GM18517 (cell line): ENCODE measurements around the gene TYROBP.
"Not testable (repeated sequence)": the region's sequence is repeated elsewhere in the genome, so short reads cannot be mapped to it uniquely, and the experiment has no call there.

ENCODE experiments used
- ATAC-seq: cut with Tn5 transposase; IDR thresholded peaks from one replicate; pipeline ENCODE4 v1.9.1; 2021; ENCODE audit warnings: mild to moderate bottlenecking, moderate library complexity; ENCODE audit not compliant: unreplicated experiment

TYROBP gene

DNA sequence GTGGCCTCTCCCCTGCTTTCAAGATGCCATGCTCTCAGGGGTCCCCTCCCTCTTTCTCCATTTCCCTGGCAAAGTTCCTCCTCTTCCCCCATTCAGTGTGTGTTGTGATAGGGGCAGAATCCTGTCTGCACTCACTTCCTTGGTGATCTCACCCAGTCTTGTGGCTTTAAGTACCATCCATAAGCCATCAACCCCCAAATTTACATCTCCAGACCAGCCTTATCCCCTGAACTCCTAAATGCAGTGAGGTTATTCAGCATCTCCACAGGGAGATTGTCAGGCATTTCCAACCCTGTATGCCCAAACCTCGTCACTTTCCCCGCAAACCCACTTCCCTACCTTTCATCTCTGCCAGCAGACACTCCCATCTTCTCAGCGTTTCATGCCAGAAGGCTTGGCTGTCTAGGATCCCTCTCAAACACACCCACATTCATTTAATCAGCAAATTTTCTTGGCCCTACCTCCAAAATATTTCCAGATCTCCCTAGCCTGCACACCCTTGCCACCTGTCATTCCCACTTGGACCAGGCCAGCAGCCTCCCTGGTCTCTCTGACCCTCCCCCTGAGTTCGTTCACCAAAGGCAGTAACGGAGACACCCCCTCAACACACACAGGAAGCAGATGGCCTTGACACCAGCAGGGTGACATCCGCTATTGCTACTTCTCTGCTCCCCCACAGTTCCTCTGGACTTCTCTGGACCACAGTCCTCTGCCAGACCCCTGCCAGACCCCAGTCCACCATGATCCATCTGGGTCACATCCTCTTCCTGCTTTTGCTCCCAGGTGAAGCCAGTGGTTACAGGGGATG, 6.0 kb downstream of the TYROBP start, which contains the start of gene HCST:
Gene HCST, plus strand, starts transcription at position 676 of the 808 bp plus-strand sequence. Its CDS starts 65 bp downstream, at position 741.
- no peak for ATAC-seq

DNA sequence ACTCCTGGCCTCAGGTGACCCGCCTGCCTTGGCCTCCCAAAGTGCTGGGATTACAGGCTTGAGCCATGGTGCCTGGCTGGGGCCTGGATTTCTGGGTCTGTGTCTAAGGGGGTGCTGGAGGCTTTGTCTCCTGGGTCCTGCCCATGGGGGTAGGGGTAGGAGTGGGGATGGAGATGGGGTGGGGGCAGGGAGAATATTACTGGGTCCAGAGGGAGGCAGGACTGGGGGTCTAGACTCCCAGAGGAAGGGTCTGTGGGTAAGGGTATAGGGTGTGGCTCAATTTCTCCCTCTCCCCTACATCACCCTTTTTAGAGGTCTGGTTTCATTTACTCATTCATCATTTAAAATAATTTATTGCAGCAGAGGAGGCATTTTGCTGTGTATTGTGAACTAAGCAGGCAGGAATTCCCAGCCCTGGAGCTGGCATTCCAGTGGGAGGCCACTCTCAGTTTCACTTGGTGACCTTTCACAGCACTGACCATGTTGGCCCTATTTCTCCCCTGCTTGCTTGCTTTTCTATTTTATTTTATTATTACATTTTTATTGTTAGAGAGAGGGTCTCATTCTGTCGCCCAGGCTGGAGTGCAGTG, 6.9 kb downstream of the TYROBP start:
- no peak for ATAC-seq

DNA sequence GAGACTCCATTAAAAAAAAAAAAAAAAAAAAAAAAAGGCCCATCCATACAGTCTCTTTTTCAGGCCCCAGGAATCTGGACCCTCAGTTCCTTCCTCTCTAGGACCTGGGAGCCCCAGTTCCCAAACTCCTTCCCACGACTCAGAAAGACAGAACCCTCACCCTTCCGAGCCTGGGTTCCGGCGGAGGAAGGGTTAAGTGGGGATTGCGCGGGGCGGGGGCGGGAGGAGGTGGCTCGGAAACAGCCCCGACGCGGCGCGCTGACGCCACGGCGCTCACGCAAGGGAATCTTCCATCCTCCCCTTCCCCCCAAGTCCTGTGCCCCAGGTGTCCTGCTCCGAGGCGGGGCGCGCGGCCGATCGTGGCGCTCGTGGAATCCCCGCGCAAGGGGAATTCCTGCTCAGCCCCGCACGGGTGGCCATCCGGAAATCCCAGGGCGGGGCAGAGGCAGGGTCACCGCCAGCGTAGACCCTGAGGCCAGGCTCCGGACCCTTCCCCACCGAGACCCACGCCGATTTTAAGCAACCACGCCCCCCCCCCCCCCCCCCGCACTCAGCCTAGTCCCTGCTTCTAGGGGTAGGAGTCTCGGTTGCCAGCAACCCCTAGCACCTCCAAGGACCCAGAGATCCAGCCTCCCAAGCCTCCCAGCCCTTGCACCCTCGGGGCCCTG, 8.4 kb downstream of the TYROBP start:
- ATAC-seq = peak; percentile 39

DNA sequence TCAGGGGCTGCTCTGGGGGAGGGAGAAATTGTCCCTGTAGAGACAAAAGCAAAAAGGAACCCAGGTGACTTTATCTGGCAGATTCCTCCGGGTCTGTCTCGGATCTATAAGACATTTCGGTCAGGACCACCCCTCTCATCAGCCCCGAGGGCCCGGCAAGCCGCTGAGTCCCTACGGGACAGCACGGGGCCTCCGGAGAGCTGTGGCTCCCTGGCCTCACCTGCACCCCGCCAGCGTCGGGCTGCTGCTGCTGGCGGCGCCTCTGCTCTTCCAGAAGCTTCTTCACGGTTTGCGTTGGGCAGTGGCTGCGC, 9.6 kb downstream of the TYROBP start:
- no peak for ATAC-seq

DNA sequence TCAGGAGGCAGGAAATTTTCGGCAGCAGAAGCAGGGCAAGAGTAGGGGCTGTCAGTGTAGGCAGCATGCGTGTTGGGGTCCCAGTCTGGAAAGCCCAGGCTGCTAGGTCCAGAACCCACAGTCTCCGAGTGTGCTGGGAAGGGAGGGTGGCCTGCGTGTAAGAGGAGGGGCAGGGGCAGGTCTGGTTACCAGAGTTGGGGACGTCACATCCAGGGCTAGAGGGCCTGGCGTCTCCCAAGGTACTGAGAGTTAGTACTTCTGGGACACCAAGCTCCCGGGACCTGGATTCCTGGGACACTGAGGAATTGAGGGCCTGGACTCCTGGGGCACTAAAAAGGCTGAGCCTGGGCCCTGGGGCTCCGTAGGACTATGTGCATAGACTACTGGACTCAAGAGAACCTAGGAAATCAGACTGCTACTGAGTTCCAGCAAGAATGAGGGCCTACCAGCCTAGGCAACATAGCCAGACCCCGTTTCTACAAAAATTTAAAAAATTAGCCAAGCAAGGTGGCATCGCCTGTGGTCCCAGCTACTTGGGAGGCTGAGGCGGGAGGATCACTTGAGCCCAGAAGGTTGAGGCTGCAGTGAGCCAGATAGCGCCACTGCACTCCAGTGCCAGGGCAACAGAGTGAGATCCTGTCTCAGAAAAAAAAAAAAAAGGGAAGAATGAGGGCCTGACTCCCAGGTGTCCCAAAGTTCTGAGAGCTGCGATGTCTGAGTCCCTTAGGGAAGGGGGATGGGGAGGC, 10.2 kb downstream of the TYROBP start:
- no peak for ATAC-seq

DNA sequence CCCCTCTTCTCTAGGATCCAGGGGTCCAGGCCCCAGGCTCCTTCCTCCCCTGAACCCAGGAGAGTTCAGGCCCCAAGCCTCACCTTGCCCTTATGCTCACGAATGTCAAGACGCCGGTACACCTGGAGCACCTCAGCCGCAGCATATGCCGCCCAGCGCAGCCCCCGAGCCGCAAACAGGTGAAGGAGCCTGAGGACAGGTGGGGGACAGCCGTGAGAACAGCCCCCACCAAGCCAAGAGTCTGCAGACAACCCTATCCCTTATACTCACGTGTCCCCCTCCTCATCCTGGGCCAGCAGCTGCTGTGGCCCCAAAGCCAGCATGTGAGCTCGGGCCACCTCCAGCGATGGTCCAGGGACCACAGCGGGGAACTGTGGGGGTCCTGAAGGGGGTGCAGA, 11.5 kb downstream of the TYROBP start:
- ATAC-seq = no peak

DNA sequence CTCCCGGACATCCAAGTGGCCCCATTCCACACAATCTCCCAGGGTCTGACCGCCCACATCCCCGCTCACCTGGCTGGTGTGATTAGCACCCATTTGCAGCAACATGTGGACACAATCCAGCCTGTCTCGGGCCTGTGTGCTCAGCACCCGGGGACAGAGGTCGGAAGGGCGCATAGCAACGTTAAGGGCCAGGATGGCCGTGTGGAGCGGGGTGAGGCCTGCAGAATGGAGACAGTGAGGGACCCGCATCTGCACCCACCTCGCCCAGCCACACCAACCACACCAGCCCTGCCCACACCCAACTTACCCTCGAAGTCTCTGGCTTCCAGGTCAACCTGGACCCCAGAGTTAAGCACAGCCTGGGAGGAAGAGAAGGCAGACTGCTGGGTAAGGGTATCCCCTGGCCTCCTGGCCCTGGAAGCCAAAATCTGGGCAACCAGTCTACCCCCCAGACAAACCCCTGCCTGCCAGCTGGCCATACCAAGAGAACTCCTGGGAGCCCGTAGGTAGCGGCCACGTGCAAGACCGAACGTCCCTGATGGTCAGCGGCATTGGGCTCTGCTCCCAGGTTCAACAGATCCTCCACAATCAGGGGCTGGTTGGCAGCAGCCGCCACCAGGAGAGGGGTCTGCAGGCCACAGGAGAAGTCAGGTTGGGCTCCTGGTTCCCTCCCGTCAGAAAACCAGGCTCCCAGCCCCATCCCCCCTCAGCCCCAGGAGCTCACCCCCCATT, 12.0 kb downstream of the TYROBP start:
- no peak for ATAC-seq

DNA sequence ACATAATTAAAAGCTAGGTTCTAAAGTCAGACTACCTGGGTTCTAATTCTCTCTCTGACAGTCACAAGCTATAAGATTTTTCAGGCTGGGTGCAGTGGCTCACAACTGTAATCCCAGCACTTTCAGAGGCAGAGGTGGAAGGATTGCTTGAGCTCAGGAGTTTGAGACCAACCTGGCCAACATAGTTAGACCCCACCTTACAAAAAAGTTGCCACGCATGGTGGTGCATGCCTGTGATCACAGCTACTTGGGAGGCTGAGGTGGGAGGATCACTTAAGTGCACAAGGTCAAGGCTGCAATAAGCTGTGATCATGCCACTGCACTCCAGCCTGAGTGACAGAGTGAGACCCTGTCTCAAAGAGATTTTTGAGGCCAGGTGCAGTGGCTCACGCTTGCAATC, 13.8 kb downstream of the TYROBP start:
- no peak for ATAC-seq

DNA sequence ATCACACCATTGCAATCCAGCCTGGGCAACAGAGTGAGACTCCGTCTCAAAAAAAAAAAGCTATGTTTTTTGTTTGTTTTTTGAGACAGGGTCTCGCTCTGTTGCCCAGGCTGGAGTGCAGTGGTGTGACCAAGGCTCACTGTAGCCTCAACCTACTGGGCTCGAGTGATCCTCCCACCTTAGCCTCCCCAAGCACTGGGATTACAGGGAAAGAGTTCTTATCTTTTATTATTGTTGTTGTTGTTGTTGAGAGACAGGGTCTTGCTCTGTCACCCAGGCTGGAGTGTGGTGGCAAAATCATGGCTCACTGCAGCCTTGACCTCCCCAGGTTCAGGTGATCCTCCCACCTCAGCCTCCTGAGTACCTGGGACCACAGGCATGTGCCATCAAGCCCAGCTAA, 16.3 kb downstream of the TYROBP start:
- not testable (repeated sequence) for ATAC-seq

DNA sequence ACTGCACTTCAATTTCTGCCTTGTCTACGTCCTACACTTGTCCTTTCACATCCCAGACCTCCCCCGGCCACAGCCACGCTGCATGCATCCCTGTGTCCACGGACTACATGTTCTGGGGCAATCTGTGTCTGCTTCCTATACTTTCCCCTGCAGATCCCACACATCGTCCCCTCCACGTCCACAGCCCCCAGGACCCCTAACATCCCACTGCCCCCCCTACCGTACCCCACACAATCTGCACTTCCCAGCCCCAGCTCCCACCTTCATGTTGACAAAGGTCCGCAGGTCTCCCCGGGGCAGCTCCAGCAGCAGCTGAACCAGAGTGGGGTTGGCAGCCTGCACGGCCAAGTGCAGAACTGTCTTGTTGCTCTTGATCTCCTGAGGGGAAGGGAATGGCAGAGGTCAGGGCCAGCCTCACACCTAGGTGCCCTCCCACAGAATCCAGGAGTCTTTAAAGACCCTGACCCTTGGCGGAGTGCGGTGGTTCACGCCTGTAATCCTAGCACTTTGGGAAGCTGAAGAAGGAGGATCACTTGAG, 17.9 kb downstream of the TYROBP start:
- ATAC-seq = no peak

DNA sequence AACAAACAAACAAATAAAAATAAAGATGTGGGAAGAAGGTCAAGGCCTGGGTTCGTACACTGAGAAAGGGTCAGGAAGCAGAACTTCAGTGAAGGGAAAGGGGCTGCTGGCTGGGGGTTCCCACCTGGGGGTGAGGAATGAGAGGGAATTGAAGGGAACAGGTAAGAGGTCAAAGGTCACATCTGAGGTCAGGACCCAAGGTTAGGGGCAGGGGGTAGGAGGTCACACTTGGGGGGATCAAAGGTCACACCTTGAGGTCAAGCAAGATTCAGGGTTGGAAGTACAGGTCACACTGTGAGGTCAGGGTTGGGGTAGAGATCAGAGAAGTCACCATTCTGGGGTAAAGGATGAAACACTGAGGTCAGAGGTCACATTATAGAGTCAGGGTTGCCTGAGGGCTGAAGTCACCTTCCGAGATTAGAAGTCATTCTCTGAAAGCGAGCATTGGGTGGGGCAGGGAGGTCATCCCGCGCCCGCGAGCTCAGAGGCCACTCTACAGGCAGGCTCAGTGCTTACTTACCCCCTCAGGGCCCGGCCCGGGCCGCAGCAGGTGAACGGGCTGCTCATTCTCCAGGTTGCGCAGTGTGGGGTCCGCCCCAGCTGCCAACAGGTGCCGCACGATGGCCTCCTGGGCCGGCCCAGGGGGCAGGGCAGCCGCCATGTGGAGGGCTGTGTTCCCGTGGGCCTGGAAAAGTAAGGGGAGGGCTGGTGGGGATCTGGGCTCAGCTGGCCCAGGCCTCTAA, 18.6 kb downstream of the TYROBP start:
- no peak for ATAC-seq

DNA sequence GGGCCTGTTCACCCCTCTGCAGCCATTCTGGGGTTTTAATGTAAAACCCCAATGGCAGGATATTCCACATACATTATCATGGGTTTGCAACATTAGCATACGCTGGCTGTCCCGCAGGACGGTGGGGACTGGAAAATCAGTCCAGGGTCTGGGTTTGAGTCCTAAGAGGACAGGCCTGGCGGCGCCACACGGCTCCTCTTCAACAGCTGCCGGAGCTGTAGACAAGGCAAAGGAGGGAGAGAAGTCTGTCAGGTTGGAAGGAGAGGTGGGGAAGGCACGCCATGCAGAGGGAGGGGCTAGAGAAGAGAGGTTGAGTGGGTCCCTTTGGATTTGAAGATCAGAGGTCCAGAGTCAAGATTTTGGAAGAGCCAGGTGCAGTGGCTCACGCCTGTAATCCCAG, 19.7 kb downstream of the TYROBP start:
- no peak for ATAC-seq

DNA sequence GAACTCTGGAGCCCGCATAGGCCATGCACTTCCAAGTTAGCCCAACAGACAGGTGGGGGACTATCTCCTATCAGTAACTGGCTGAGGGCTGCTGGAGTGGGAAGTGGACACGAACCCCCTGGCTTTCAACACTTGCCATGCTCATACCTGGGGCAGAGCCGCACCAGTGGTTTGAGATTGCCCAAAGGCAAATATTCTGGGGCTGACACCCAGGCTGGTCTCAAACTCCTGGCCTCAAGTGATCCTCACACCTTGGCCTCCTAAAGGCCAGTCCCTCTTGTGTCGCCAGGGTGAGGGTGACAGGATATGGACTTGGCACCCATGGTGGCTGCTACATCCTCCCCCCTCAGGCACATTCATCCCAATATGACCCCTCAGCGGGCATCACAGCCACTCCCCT, 20.9 kb downstream of the TYROBP start:
- ATAC-seq = no peak

DNA sequence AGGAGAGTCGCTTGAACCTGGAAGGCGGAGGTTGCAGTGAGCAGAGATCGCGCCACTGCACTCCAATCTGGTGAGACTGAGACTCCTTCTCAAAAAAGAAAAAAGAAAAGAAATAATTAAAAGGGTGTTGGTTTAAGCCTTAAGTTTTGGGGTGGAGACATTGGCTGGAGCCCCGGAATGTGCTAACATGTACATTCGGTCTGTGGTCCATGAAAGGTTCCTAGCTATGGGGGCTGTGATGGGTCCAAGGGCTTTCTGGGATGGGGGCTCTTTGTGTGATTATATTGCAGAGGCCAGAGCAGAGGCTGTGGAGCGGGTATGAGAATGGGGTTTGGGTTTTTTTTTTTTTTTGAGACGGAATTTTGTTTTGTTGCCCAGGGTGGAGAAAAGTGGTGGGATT, 22.2 kb downstream of the TYROBP start:
- no peak for ATAC-seq

DNA sequence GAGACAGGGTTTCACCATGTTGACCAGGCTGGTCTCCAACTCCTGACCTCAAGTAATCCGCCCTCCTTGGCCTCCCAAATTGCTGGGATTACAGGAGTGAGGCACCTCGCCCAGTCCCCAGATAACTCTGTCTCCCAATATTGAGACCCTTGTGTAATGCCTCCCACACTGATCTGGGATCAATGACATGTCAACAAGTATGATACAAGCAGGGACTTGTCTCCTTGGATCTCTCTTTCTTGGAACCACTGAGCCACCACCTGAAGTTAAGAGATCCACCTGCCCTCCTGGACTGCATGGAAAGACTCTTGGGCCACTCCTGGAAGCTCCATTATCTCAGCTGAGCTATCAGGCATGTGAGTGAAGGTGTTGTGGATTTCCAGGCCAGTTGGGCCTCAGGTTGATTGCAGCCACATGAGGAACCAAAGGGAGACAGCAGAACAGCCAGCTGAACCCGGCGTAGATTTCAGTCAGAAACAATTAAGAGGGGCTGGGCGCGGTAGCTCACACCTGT, 22.8 kb downstream of the TYROBP start:
- ATAC-seq = no peak

DNA sequence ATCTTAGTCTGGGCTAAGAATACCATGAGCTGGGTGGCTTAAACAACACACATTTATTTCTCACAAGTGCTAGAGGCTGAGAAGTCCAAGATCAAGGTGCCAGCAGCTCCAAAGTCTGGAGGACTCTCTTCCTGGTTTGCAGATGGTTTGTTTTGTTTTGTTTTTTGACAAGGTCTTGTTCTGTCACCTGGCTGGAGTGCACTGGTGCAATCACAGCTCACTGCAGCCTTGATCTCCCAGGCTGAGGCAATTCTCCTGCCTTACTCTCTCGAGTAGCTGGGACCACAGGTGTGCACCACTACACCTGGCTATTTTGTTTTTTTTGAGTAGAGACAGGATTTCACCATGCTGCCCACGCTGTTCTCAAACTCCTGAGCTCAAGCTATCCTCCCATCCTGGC, 24.2 kb downstream of the TYROBP start:
- no peak for ATAC-seq

DNA sequence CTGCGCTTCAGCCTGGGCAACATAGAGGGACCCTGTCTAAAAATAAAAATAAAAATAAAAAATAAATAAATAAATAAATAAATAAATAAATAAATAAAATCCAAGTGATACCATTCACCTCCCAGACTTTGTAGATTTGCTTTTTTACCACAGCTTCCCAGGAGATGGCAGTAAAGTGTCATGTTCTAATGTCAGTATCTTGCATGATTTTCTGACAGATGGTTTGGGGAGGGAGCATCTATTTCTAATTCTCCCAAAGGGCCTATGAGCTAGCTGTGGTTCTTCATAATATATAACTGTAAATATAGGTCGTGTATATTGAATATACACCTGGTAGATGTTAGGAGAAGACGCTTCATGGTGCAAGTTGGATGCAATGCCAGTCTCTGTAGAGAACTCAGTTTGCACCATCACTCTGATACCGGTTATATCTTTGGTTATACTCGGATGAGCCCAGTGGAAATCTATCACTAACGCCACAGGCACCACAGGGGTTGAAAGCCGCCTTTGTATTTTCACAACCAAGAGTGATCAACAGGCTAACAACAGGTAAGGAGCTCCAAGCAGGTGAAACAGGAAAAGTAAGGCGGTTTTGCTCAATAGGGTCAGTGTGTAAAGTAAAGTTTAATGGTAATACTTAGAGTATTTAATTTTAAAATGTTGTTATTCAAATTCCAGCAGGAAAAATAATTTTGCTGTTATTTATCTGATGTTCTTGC, 25.8 kb downstream of the TYROBP start:
- ATAC-seq = no peak

DNA sequence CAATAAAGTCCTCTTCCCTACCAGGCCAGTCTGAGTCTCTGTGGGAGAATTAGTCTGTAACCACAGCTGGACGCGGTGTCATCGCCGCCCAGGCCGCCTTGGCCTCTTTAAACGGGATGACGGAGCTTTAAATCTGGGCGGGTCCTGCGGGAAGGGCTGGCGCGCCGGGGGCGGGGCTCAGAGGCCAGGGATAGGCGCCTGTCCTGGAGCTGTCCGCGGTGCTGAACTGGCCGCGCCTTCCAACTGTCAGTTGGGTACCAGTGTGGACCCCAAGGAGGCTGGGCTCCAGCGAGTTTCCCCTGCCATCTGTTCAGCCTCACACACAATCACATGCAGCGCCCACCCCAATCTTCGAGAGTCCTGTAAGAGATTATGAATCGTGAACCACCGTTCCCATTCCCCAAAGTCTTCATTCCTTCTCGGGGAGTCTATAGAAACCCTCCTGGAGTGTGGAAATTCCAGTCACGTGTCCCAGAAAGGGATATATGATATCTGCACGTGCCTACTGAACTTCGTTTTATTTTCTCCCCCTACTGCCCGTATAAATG, 28.3 kb downstream of the TYROBP start:
- no peak for ATAC-seq

DNA sequence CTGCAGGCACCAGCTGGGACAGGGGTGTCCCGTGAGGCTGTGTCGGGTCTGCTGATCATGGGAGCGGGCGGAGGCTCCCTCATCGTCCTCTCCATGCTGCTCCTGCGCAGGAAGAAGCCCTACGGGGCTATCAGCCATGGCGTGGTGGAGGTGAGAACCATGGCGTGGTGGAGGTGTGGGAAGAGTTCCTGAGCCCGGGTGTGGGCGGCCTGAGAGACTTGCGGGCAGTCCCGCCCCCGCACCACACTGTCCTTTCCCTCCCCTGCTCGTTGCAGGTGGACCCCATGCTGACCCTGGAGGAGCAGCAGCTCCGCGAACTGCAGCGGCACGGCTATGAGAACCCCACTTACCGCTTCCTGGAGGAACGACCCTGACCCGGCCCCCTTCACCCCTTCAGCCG, 29.0 kb downstream of the TYROBP start:
- ATAC-seq = no peak
